ENCODE data around the gene EDN1. TPM values are rescaled to one million over a fixed set of nuclear protein-coding genes. Genes with fewer than 3 reads are reported as not detected.
A peak's percentile ranks its signal among the peaks of the same experiment; 100 is the strongest.

EDN1 gene
- total RNA-seq, 1 donor from 2014 or later, result 8.3 TPM

GRCh38 chr6:12288914-12289313 is 1.2 kb upstream of the EDN1 start:
- peaks cover 24% of the 10 kb centered on the region for H3K4me1 Mint-ChIP-seq (ENCODE audit: unreplicated experiment)
- H3K27me3 Mint-ChIP-seq (ENCODE audit: unreplicated experiment), result peaks cover 5% of the 10 kb centered on the region
- H3K36me3 Mint-ChIP-seq (ENCODE audit: low read depth, unreplicated experiment), result no peaks in the 10 kb centered on the region
- H3K4me3 Mint-ChIP-seq (ENCODE audit: unreplicated experiment), result no peak overlapping the region
- no peak overlapping the region for H3K27ac Mint-ChIP-seq (ENCODE audit: unreplicated experiment)
- no peaks in the 10 kb centered on the region for H3K9me3 Mint-ChIP-seq (ENCODE audit: unreplicated experiment)
- TF ChIP-seq, protein P1, sequence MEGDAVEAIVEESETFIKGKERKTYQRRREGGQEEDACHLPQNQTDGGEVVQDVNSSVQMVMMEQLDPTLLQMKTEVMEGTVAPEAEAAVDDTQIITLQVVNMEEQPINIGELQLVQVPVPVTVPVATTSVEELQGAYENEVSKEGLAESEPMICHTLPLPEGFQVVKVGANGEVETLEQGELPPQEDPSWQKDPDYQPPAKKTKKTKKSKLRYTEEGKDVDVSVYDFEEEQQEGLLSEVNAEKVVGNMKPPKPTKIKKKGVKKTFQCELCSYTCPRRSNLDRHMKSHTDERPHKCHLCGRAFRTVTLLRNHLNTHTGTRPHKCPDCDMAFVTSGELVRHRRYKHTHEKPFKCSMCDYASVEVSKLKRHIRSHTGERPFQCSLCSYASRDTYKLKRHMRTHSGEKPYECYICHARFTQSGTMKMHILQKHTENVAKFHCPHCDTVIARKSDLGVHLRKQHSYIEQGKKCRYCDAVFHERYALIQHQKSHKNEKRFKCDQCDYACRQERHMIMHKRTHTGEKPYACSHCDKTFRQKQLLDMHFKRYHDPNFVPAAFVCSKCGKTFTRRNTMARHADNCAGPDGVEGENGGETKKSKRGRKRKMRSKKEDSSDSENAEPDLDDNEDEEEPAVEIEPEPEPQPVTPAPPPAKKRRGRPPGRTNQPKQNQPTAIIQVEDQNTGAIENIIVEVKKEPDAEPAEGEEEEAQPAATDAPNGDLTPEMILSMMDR (IDR thresholded peaks at IDR 0.05; ENCODE audit: unreplicated experiment), result no peak
- DNase-seq (ENCODE audit: low spot score), result no peak

GRCh38 chr6:12289365-12289919 is 719 bp upstream of the EDN1 start:
- H3K27ac Mint-ChIP-seq (ENCODE audit: unreplicated experiment), result peak overlapping the region; percentile 87
- peak overlapping the region; percentile 84 for H3K4me3 Mint-ChIP-seq (ENCODE audit: unreplicated experiment)
- peaks cover 4% of the 10 kb centered on the region for H3K36me3 Mint-ChIP-seq (ENCODE audit: low read depth, unreplicated experiment)
- H3K9me3 Mint-ChIP-seq (ENCODE audit: unreplicated experiment), result no peaks in the 10 kb centered on the region
- TF ChIP-seq, protein P1 (IDR thresholded peaks at IDR 0.05; ENCODE audit: unreplicated experiment), result peak; percentile 88
- peaks cover 21% of the 10 kb centered on the region for H3K4me1 Mint-ChIP-seq (ENCODE audit: unreplicated experiment)
- H3K27me3 Mint-ChIP-seq (ENCODE audit: unreplicated experiment), result peaks cover 5% of the 10 kb centered on the region
- DNase-seq (ENCODE audit: low spot score), result peak; percentile 78

- Mint-ChIP-seq H3K27me3 (ENCODE audit: unreplicated experiment) (peaks cover 5% of the 10 kb centered on the region), H3K4me3 (ENCODE audit: unreplicated experiment) (peak overlapping the region; percentile 83), H3K36me3 (ENCODE audit: low read depth, unreplicated experiment) (peaks cover 7% of the 10 kb centered on the region), H3K4me1 (ENCODE audit: unreplicated experiment) (peaks cover 21% of the 10 kb centered on the region), H3K9me3 (ENCODE audit: unreplicated experiment) (no peaks in the 10 kb centered on the region), H3K27ac (ENCODE audit: unreplicated experiment) (no peak overlapping the region)
- DNase-seq (ENCODE audit: low spot score), result no peak
- TF ChIP-seq, protein P1 (IDR thresholded peaks at IDR 0.05; ENCODE audit: unreplicated experiment), result no peak
Observed at GRCh38 chr6:12291071-12291838, 1.1 kb downstream of the EDN1 start.

DNA sequence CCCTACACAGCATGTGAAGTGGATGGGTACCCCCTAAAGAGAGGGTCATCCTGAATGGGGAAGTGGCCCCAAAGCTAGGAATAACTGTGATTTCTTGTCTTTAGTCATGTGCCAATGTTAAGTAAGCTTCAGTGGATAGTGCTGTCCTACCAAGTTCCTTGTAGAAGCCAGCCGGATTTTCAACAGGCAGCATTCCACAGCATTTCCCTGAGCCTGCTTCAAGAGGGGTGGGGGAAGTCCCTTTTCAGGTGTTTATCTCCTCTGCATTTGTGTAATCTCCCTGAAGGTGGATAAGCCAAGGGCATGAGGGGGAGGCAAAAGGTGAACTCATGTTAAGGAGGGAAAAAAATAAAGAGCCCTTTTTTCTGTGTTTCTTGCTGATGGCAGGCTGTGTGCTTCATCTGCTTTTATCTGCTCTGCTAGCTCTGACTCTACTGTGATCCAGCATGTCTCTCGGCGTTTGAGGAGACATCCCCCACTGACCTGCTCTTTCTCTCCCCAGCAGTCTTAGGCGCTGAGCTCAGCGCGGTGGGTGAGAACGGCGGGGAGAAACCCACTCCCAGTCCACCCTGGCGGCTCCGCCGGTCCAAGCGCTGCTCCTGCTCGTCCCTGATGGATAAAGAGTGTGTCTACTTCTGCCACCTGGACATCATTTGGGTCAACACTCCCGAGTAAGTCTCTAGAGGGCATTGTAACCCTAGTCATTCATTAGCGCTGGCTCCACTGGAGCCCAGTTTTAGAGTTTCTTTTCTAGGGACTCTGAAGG is 1.9 kb downstream of the EDN1 start:
- DNase-seq (ENCODE audit: low spot score), result peak; percentile 10
- Mint-ChIP-seq H3K27me3 (ENCODE audit: unreplicated experiment) (peaks cover 5% of the 10 kb centered on the region), H3K4me3 (ENCODE audit: unreplicated experiment) (peak overlapping the region; percentile 83), H3K9me3 (ENCODE audit: unreplicated experiment) (no peaks in the 10 kb centered on the region), H3K36me3 (ENCODE audit: low read depth, unreplicated experiment) (peaks cover 10% of the 10 kb centered on the region), H3K4me1 (ENCODE audit: unreplicated experiment) (peaks cover 21% of the 10 kb centered on the region), H3K27ac (ENCODE audit: unreplicated experiment) (no peak overlapping the region)
- TF ChIP-seq, protein P1 (IDR thresholded peaks at IDR 0.05; ENCODE audit: unreplicated experiment), result no peak
